Stimulated activated memory B cell treated with anti-CD40 and anti-IgM and Interleukin-4, amounts not matched to agents 10 μg/mL and 1 μg/mL and 100 μg/mL, for 72 hours (primary cell): Measurements from ENCODE around the gene KRT13.

Experiments
- ATAC-seq: fragments of 150-1000 bp; cut with Tn5 transposase; 2 replicates; pipeline ENCODE4 v1.10.0; 2021
- H3K27ac Mint-ChIP-seq: one replicate; pipeline ENCODE4 v1.8.0; 2022; ENCODE audit warnings: mild to moderate bottlenecking, mixed read lengths
- H3K27me3 Mint-ChIP-seq: one replicate; pipeline ENCODE4 v1.8.0; 2022; ENCODE audit warnings: mixed read lengths
- H3K36me3 Mint-ChIP-seq: one replicate; pipeline ENCODE4 v1.8.0; 2022; ENCODE audit warnings: mixed read lengths
- H3K4me1 Mint-ChIP-seq: one replicate; pipeline ENCODE4 v1.8.0; 2022; ENCODE audit warnings: mixed read lengths
- H3K4me3 Mint-ChIP-seq: one replicate; pipeline ENCODE4 v1.8.0; 2022; ENCODE audit warnings: mild to moderate bottlenecking, moderate library complexity, mixed read lengths
- H3K9me3 Mint-ChIP-seq: one replicate; pipeline ENCODE4 v1.8.0; 2022; ENCODE audit warnings: mixed read lengths

KRT13 gene

GRCh38 chr17:41542357-41542756 lies 36.9 kb upstream of the KRT13 start:
- no peak for ATAC-seq
- Mint-ChIP-seq H3K27ac (no peak overlapping the region), H3K27me3 (peaks cover 35% of the 10 kb centered on the region), H3K4me1 (no peaks in the 10 kb centered on the region), H3K9me3 (peaks cover 4% of the 10 kb centered on the region), H3K36me3 (no peaks in the 10 kb centered on the region), H3K4me3 (no peak overlapping the region)

- Mint-ChIP-seq H3K36me3 (no peaks in the 10 kb centered on the region), H3K27me3 (peaks cover 31% of the 10 kb centered on the region), H3K4me1 (no peaks in the 10 kb centered on the region), H3K9me3 (no peaks in the 10 kb centered on the region), H3K27ac (no peak overlapping the region), H3K4me3 (no peak overlapping the region)
- no peak for ATAC-seq
Observed at GRCh38 chr17:41540921-41541625, 35.7 kb upstream of the KRT13 start.

GRCh38 chr17:41539979-41540701 lies 34.7 kb upstream of the KRT13 start:
- H3K4me3 Mint-ChIP-seq, result no peak overlapping the region
- H3K36me3 Mint-ChIP-seq, result no peaks in the 10 kb centered on the region
- no peaks in the 10 kb centered on the region for H3K4me1 Mint-ChIP-seq
- no peaks in the 10 kb centered on the region for H3K9me3 Mint-ChIP-seq
- ATAC-seq, result no peak
- H3K27me3 Mint-ChIP-seq, result peaks cover 31% of the 10 kb centered on the region
- H3K27ac Mint-ChIP-seq, result no peak overlapping the region

GRCh38 chr17:41539071-41539492 lies 33.7 kb upstream of the KRT13 start:
- H3K36me3 Mint-ChIP-seq, result no peaks in the 10 kb centered on the region
- H3K4me3 Mint-ChIP-seq, result no peak overlapping the region
- no peaks in the 10 kb centered on the region for H3K4me1 Mint-ChIP-seq
- H3K27me3 Mint-ChIP-seq, result peaks cover 37% of the 10 kb centered on the region
- no peak for ATAC-seq
- H3K9me3 Mint-ChIP-seq, result no peaks in the 10 kb centered on the region
- no peak overlapping the region for H3K27ac Mint-ChIP-seq

GRCh38 chr17:41538565-41538991 lies 33.2 kb upstream of the KRT13 start:
- no peak for ATAC-seq
- H3K27me3 Mint-ChIP-seq, result peaks cover 42% of the 10 kb centered on the region
- H3K4me1 Mint-ChIP-seq, result no peaks in the 10 kb centered on the region
- H3K9me3 Mint-ChIP-seq, result no peaks in the 10 kb centered on the region
- no peaks in the 10 kb centered on the region for H3K36me3 Mint-ChIP-seq
- no peak overlapping the region for H3K4me3 Mint-ChIP-seq
- no peak overlapping the region for H3K27ac Mint-ChIP-seq

- H3K4me3 Mint-ChIP-seq, result no peak overlapping the region
- H3K36me3 Mint-ChIP-seq, result no peaks in the 10 kb centered on the region
- no peak overlapping the region for H3K27ac Mint-ChIP-seq
- no peaks in the 10 kb centered on the region for H3K4me1 Mint-ChIP-seq
- no peak for ATAC-seq
- H3K27me3 Mint-ChIP-seq, result peaks cover 48% of the 10 kb centered on the region
- H3K9me3 Mint-ChIP-seq, result no peaks in the 10 kb centered on the region
Observed at GRCh38 chr17:41537990-41538389, 32.6 kb upstream of the KRT13 start.

- Mint-ChIP-seq H3K9me3 (no peaks in the 10 kb centered on the region), H3K4me3 (no peak overlapping the region), H3K27me3 (peaks cover 52% of the 10 kb centered on the region), H3K27ac (no peak overlapping the region), H3K36me3 (no peaks in the 10 kb centered on the region), H3K4me1 (no peaks in the 10 kb centered on the region)
- ATAC-seq, result no peak
Observed at GRCh38 chr17:41537614-41537954, 32.2 kb upstream of the KRT13 start.

- ATAC-seq, result peak; percentile 18
- no peaks in the 10 kb centered on the region for H3K4me1 Mint-ChIP-seq
- no peak overlapping the region for H3K4me3 Mint-ChIP-seq
- no peaks in the 10 kb centered on the region for H3K9me3 Mint-ChIP-seq
- no peaks in the 10 kb centered on the region for H3K36me3 Mint-ChIP-seq
- no peak overlapping the region for H3K27ac Mint-ChIP-seq
- peaks cover 58% of the 10 kb centered on the region for H3K27me3 Mint-ChIP-seq
Observed at GRCh38 chr17:41536741-41537613, 31.6 kb upstream of the KRT13 start.

- Mint-ChIP-seq H3K36me3 (no peaks in the 10 kb centered on the region), H3K27ac (no peak overlapping the region), H3K4me3 (no peak overlapping the region), H3K27me3 (peaks cover 65% of the 10 kb centered on the region), H3K4me1 (no peaks in the 10 kb centered on the region), H3K9me3 (no peaks in the 10 kb centered on the region)
- peak; percentile 11 for ATAC-seq
Observed at GRCh38 chr17:41535764-41536481, 30.5 kb upstream of the KRT13 start.

- Mint-ChIP-seq H3K4me3 (no peak overlapping the region), H3K4me1 (no peaks in the 10 kb centered on the region), H3K9me3 (no peaks in the 10 kb centered on the region), H3K27me3 (peaks cover 71% of the 10 kb centered on the region), H3K27ac (no peak overlapping the region), H3K36me3 (no peaks in the 10 kb centered on the region)
- ATAC-seq, result no peak
Observed at GRCh38 chr17:41534899-41535546, 29.6 kb upstream of the KRT13 start.

- Mint-ChIP-seq H3K9me3 (no peaks in the 10 kb centered on the region), H3K4me3 (no peak overlapping the region), H3K36me3 (no peaks in the 10 kb centered on the region), H3K27ac (no peak overlapping the region), H3K4me1 (peaks cover 1% of the 10 kb centered on the region), H3K27me3 (peaks cover 81% of the 10 kb centered on the region)
- no peak for ATAC-seq
Observed at GRCh38 chr17:41533613-41534012, 28.2 kb upstream of the KRT13 start.

GRCh38 chr17:41532947-41533570 lies 27.6 kb upstream of the KRT13 start:
- Mint-ChIP-seq H3K4me1 (peaks cover 7% of the 10 kb centered on the region), H3K27ac (no peak overlapping the region), H3K36me3 (no peaks in the 10 kb centered on the region), H3K27me3 (peaks cover 83% of the 10 kb centered on the region), H3K4me3 (no peak overlapping the region), H3K9me3 (no peaks in the 10 kb centered on the region)
- ATAC-seq, result no peak

GRCh38 chr17:41531993-41532392 lies 26.6 kb upstream of the KRT13 start:
- no peaks in the 10 kb centered on the region for H3K36me3 Mint-ChIP-seq
- no peaks in the 10 kb centered on the region for H3K9me3 Mint-ChIP-seq
- H3K27ac Mint-ChIP-seq, result no peak overlapping the region
- no peak overlapping the region for H3K4me3 Mint-ChIP-seq
- no peak for ATAC-seq
- peaks cover 84% of the 10 kb centered on the region for H3K27me3 Mint-ChIP-seq
- H3K4me1 Mint-ChIP-seq, result peaks cover 15% of the 10 kb centered on the region
